Endothelial cell of umbilical vein (primary cell): ENCODE measurements around the gene ARRB1.

Experiments used
- EZH2 ChIP-seq: IDR thresholded peaks from 2 replicates; pipeline ENCODE4 v1.6.1; 2012; ENCODE audit warnings: borderline replicate concordance, low read depth, mild to moderate bottlenecking, moderate library complexity, low read length, inconsistent platforms; ENCODE audit not compliant: severe bottlenecking
- FOS ChIP-seq: IDR thresholded peaks from 2 replicates; pipeline ENCODE4 v1.6.1; 2011; ENCODE audit warnings: mild to moderate bottlenecking, low read length, moderate library complexity, borderline replicate concordance; ENCODE audit not compliant: insufficient read depth
- GATA2 ChIP-seq: IDR thresholded peaks from 2 replicates; pipeline ENCODE4 v1.7.0; 2011; ENCODE audit warnings: low read depth, mild to moderate bottlenecking, moderate library complexity, mixed read lengths, low read length; ENCODE audit not compliant: insufficient read length, insufficient read depth
- JUN ChIP-seq: IDR thresholded peaks from 2 replicates; pipeline ENCODE4 v1.6.1; 2011; ENCODE audit warnings: borderline replicate concordance, low read depth; ENCODE audit not compliant: insufficient read length, insufficient read depth
- MYC ChIP-seq: IDR thresholded peaks from one replicate; pipeline ENCODE4 v1.6.1; 2011; ENCODE audit warnings: mild to moderate bottlenecking, low read depth, low read length
- POLR2A ChIP-seq: IDR thresholded peaks from 2 replicates; pipeline ENCODE4 v1.6.1; 2012; ENCODE audit warnings: low read depth, mild to moderate bottlenecking, control low read depth, low read length
- POLR2AphosphoS5 ChIP-seq: IDR thresholded peaks from 2 replicates; pipeline ENCODE4 v1.6.1; 2012; ENCODE audit warnings: low read depth, mild to moderate bottlenecking, control low read depth, low read length, moderate library complexity; ENCODE audit not compliant: insufficient read depth
- TF ChIP-seq, protein P1 (sequence below), 2 donors: IDR thresholded peaks; 1 replicate in 1 of 2; 2 replicates in 1 of 2; pipeline ENCODE4 v1.5.1; 2011; ENCODE audit warnings: low read length in 2 of 2, mild to moderate bottlenecking in 2 of 2, moderate library complexity in 2 of 2, control low read depth in 1 of 2, inconsistent platforms in 1 of 2, low read depth in 1 of 2; ENCODE audit not compliant: insufficient read depth in 1 of 2; ENCODE audit errors: extremely low read depth in 1 of 2
- TF ChIP-seq, protein P2 (sequence below): IDR thresholded peaks from 2 replicates; pipeline ENCODE4 v1.6.1; 2011; ENCODE audit not compliant: insufficient read depth, insufficient read length

DNA sequence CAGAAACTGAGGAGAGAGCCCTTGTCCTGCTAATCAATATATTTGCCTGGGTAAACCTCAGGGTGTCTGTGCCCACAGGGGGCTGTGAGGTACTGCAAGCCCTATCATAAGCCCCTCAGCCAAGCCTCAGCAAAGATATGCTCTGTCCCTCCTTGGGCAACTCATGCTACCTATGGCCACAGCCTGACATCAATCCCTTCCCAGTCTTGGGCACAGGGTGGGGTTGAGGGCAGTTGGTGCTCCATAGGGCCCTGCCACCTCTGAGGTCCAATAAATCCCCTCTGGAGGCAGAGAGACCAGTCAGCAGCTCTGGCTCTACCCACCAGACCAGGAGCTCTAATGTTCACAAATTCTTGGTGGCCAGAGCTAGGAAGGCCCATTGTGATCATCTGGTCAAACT is 87.1 kb downstream of the ARRB1 start:
- TF ChIP-seq JUN (no peak), MYC (no peak), POLR2A (no peak), POLR2AphosphoS5 (no peak), EZH2 (no peak), FOS (no peak), GATA2 (no peak)
- TF ChIP-seq, protein P1, sequence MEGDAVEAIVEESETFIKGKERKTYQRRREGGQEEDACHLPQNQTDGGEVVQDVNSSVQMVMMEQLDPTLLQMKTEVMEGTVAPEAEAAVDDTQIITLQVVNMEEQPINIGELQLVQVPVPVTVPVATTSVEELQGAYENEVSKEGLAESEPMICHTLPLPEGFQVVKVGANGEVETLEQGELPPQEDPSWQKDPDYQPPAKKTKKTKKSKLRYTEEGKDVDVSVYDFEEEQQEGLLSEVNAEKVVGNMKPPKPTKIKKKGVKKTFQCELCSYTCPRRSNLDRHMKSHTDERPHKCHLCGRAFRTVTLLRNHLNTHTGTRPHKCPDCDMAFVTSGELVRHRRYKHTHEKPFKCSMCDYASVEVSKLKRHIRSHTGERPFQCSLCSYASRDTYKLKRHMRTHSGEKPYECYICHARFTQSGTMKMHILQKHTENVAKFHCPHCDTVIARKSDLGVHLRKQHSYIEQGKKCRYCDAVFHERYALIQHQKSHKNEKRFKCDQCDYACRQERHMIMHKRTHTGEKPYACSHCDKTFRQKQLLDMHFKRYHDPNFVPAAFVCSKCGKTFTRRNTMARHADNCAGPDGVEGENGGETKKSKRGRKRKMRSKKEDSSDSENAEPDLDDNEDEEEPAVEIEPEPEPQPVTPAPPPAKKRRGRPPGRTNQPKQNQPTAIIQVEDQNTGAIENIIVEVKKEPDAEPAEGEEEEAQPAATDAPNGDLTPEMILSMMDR (IDR thresholded peaks at IDR 0.05; ENCODE audit: extremely low read depth in 1 of 2, insufficient read depth in 1 of 2, low read depth in 1 of 2, low read length in 2 of 2): no peak
- TF ChIP-seq, protein P2, sequence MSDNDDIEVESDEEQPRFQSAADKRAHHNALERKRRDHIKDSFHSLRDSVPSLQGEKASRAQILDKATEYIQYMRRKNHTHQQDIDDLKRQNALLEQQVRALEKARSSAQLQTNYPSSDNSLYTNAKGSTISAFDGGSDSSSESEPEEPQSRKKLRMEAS: no peak
